BE2C (cell line): Measurements from ENCODE around the gene ATP11A.

Source experiments
- DNase-seq: peaks from one replicate; pipeline ENCODE4 v3.0.0-alpha.2; 2020
- H3K27me3 ChIP-seq: fragments of 250-450 bp; sonication (Bioruptor Pico); 2 replicates; pipeline ENCODE4 v1.5.1; 2020; ENCODE audit warnings: mild to moderate bottlenecking
- H3K36me3 ChIP-seq: fragments of 250-450 bp; sonication (Bioruptor Pico); 2 replicates; pipeline ENCODE4 v1.5.1; 2020; ENCODE audit warnings: mild to moderate bottlenecking
- H3K4me1 ChIP-seq: fragments of 250-450 bp; sonication (Bioruptor Pico); 2 replicates; pipeline ENCODE4 v1.5.1; 2020
- H3K4me3 ChIP-seq: 2 replicates; pipeline ENCODE4 v1.5.1; 2011; ENCODE audit warnings: low read depth, low read length
- H3K9me3 ChIP-seq: fragments of 250-450 bp; sonication (Bioruptor Pico); 2 replicates; pipeline ENCODE4 v1.5.1; 2020
- CTCF ChIP-seq: IDR thresholded peaks from 2 replicates; pipeline ENCODE4 v1.5.1; 2012; ENCODE audit warnings: mild to moderate bottlenecking, low read depth, low read length

ATP11A gene

GRCh38 chr13:112740502-112741131, 50.8 kb downstream of the ATP11A start:
- DNase-seq: no peak
- TF ChIP-seq CTCF: no peak

GRCh38 chr13:112741185-112741755, 51.4 kb downstream of the ATP11A start:
- Histone ChIP-seq H3K36me3 (no peaks in the 10 kb centered on the region), H3K4me3 (no peak overlapping the region), H3K27me3 (no peaks in the 10 kb centered on the region), H3K9me3 (no peaks in the 10 kb centered on the region), H3K4me1 (no peaks in the 10 kb centered on the region; the same call in 1 of the 2 replicates)
- no peak for DNase-seq
- TF ChIP-seq CTCF: no peak

More at GRCh38 chr13:112740502-112741131, 50.8 kb downstream of the ATP11A start:
- Histone ChIP-seq H3K9me3 (no peaks in the 10 kb centered on the region), H3K4me3 (no peak overlapping the region), H3K36me3 (no peaks in the 10 kb centered on the region), H3K4me1 (no peaks in the 10 kb centered on the region; the same call in 1 of the 2 replicates), H3K27me3 (no peaks in the 10 kb centered on the region)

- no peaks in the 10 kb centered on the region for H3K9me3 ChIP-seq
- no peaks in the 10 kb centered on the region for H3K4me1 ChIP-seq
- TF ChIP-seq CTCF: no peak
- DNase-seq: no peak
- H3K27me3 ChIP-seq: no peaks in the 10 kb centered on the region
- no peaks in the 10 kb centered on the region for H3K36me3 ChIP-seq
- no peak overlapping the region for H3K4me3 ChIP-seq
Observed at GRCh38 chr13:112741835-112742570, 52.2 kb downstream of the ATP11A start.

GRCh38 chr13:112742583-112742982, 52.7 kb downstream of the ATP11A start:
- Histone ChIP-seq H3K4me3 (no peak overlapping the region), H3K27me3 (no peaks in the 10 kb centered on the region), H3K9me3 (no peaks in the 10 kb centered on the region), H3K36me3 (no peaks in the 10 kb centered on the region), H3K4me1 (no peaks in the 10 kb centered on the region)
- no peak for DNase-seq
- no peak for TF ChIP-seq CTCF

- no peak for DNase-seq
- no peak for TF ChIP-seq CTCF
Observed at GRCh38 chr13:112743451-112744167, 53.8 kb downstream of the ATP11A start.

More at GRCh38 chr13:112743451-112744167, 53.8 kb downstream of the ATP11A start:
- H3K4me3 ChIP-seq: no peak overlapping the region
- H3K27me3 ChIP-seq: no peaks in the 10 kb centered on the region
- H3K9me3 ChIP-seq: no peaks in the 10 kb centered on the region
- H3K4me1 ChIP-seq: no peaks in the 10 kb centered on the region
- H3K36me3 ChIP-seq: no peaks in the 10 kb centered on the region
